Panc1 (cell line): ENCODE data around the gene SEMA4D. TPM values are rescaled to one million over a fixed set of nuclear protein-coding genes. Genes with fewer than 3 reads are reported as not detected.

ENCODE experiments used
- ATAC-seq: fragments of 200-7000 bp; cut with Tn5 transposase; 2 replicates; pipeline ENCODE4 v1.9.1; 2020; ENCODE audit warnings: mild to moderate bottlenecking, moderate library complexity
- BruUV-seq: library from RNA; stranded (reverse); fragments of 400-500 nt; replicated peaks from 2 replicates; lab custom pipeline; 2021; lab: Mats Ljungman, UMichigan
- CTCF ChIA-PET: fragments of 300-600 bp; sonication (Branson Sonifier 250); formaldehyde crosslinking; loops from one replicate; lab custom pipeline; 2022; ENCODE audit warnings: antibody characterized with exemption; lab: Charles Lee
- POLR2A ChIA-PET: fragments of 300-600 bp; sonication (Branson Sonifier 250); formaldehyde crosslinking; loops from one replicate; lab custom pipeline; 2022; ENCODE audit warnings: antibody characterized with exemption; lab: Charles Lee
- DNase-seq: peaks from one replicate; pipeline ENCODE4 v3.0.0-alpha.2; 2010; ENCODE audit warnings: low read depth, low spot score
- H3K27ac ChIP-seq: 2 replicates; pipeline ENCODE4 v1.5.1; 2011; ENCODE audit warnings: mild to moderate bottlenecking, low read length, inconsistent platforms
- H3K27me3 ChIP-seq: fragments of 200-500 bp; sonication (Bioruptor generic); 2 replicates; pipeline ENCODE4 v1.6.0; 2014; ENCODE audit warnings: low read length, inconsistent platforms; ENCODE audit not compliant: control insufficient read depth, insufficient read depth
- H3K36me3 ChIP-seq: fragments of 200-500 bp; sonication (Bioruptor generic); 2 replicates; pipeline ENCODE4 v1.5.1; 2014; ENCODE audit warnings: inconsistent platforms, mild to moderate bottlenecking, low read length, moderate library complexity; ENCODE audit not compliant: control insufficient read depth, insufficient read depth
- H3K4me1 ChIP-seq: 2 replicates; pipeline ENCODE4 v1.5.1; 2011; ENCODE audit warnings: inconsistent platforms, mild to moderate bottlenecking, low read length, moderate library complexity; ENCODE audit not compliant: control insufficient read depth, insufficient read depth
- H3K4me3 ChIP-seq, 2 experiments: 2 replicates each; pipeline ENCODE4 v1.5.1; 2011 to 2012; ENCODE audit warnings: low read depth in 2 of 2, low read length in 2 of 2, mild to moderate bottlenecking in 2 of 2, inconsistent platforms in 1 of 2, moderate library complexity in 1 of 2
- H3K9me3 ChIP-seq: fragments of 200-500 bp; sonication (Bioruptor generic); 2 replicates; pipeline ENCODE4 v1.5.1; 2014; ENCODE audit warnings: low read depth, mild to moderate bottlenecking, inconsistent platforms, low read length, moderate library complexity; ENCODE audit not compliant: control insufficient read depth, insufficient read depth
- POLR2AphosphoS5 ChIP-seq: IDR thresholded peaks from 2 replicates; pipeline ENCODE4 v1.6.1; 2012; ENCODE audit warnings: mild to moderate bottlenecking, low read depth, low read length, moderate library complexity
- SIN3A ChIP-seq: IDR thresholded peaks from 2 replicates; pipeline ENCODE4 v1.6.1; 2012; ENCODE audit warnings: low read depth, mild to moderate bottlenecking, low read length, moderate library complexity, borderline replicate concordance; ENCODE audit not compliant: insufficient read depth
- TCF7L2 ChIP-seq: IDR thresholded peaks from 2 replicates; pipeline ENCODE4 v1.6.1; 2011; ENCODE audit warnings: mild to moderate bottlenecking, low read depth, low read length, inconsistent platforms
- in situ Hi-C: cut with HindIII; loops from 2 replicates; pipeline ENCODE4 v1.10.0; 2016; ENCODE audit warnings: low sequenced_read_pairs, low pct_unique_long_range_greater_than_20kb
- intact Hi-C: fragments of 100-400 bp; cut with micrococcal nuclease; formaldehyde crosslinking; loops from one replicate; pipeline ENCODE4 v1.10.0; 2022; ENCODE audit not compliant: unreplicated experiment
- total RNA-seq: library from RNA; stranded (reverse); gene quantifications from one replicate; pipeline ENCODE4 v1.2.1, GENCODE V29; 2021; ENCODE audit not compliant: unreplicated experiment
- TF ChIP-seq, protein P1 (sequence below): fragments of 450-650 bp; IDR thresholded peaks from 2 replicates; pipeline ENCODE4 v1.5.1; 2017; ENCODE audit warnings: mild to moderate bottlenecking
- TF ChIP-seq, protein P2 (sequence below), 2 experiments: IDR thresholded peaks; 2 replicates each; pipeline ENCODE4 v1.6.1; 2011 to 2012; ENCODE audit warnings: low read depth in 2 of 2, control low read depth in 1 of 2, low read length in 1 of 2, mild to moderate bottlenecking in 1 of 2, moderate library complexity in 1 of 2; ENCODE audit not compliant: insufficient read depth in 1 of 2

Gene SEMA4D
- total RNA-seq, 1 experiment from 2014 or later = 6.5 TPM

DNA sequence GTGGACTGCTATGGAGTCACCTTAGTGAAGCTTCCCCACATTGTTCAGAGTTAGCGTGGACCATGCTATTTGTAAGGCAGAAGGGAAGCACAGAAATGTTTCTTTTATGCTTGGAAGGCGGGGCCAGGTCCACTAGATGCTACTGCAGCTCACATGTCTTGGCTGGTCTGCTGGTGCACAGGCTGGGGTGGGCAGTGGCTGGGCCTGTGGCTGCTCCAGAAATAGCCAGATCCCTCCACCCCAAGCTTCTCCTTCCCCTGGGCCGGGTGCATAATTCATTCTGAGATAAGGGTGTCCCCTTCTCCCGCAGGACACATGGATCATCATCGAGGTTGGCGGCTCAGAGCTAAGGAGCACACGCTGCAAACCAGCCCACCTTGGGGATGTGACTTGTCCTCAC lies 14.5 kb upstream of the SEMA4D start:
- no TSS peak for BruUV-seq
- TF ChIP-seq, protein P1, sequence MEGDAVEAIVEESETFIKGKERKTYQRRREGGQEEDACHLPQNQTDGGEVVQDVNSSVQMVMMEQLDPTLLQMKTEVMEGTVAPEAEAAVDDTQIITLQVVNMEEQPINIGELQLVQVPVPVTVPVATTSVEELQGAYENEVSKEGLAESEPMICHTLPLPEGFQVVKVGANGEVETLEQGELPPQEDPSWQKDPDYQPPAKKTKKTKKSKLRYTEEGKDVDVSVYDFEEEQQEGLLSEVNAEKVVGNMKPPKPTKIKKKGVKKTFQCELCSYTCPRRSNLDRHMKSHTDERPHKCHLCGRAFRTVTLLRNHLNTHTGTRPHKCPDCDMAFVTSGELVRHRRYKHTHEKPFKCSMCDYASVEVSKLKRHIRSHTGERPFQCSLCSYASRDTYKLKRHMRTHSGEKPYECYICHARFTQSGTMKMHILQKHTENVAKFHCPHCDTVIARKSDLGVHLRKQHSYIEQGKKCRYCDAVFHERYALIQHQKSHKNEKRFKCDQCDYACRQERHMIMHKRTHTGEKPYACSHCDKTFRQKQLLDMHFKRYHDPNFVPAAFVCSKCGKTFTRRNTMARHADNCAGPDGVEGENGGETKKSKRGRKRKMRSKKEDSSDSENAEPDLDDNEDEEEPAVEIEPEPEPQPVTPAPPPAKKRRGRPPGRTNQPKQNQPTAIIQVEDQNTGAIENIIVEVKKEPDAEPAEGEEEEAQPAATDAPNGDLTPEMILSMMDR = no peak
- TF ChIP-seq, protein P2, sequence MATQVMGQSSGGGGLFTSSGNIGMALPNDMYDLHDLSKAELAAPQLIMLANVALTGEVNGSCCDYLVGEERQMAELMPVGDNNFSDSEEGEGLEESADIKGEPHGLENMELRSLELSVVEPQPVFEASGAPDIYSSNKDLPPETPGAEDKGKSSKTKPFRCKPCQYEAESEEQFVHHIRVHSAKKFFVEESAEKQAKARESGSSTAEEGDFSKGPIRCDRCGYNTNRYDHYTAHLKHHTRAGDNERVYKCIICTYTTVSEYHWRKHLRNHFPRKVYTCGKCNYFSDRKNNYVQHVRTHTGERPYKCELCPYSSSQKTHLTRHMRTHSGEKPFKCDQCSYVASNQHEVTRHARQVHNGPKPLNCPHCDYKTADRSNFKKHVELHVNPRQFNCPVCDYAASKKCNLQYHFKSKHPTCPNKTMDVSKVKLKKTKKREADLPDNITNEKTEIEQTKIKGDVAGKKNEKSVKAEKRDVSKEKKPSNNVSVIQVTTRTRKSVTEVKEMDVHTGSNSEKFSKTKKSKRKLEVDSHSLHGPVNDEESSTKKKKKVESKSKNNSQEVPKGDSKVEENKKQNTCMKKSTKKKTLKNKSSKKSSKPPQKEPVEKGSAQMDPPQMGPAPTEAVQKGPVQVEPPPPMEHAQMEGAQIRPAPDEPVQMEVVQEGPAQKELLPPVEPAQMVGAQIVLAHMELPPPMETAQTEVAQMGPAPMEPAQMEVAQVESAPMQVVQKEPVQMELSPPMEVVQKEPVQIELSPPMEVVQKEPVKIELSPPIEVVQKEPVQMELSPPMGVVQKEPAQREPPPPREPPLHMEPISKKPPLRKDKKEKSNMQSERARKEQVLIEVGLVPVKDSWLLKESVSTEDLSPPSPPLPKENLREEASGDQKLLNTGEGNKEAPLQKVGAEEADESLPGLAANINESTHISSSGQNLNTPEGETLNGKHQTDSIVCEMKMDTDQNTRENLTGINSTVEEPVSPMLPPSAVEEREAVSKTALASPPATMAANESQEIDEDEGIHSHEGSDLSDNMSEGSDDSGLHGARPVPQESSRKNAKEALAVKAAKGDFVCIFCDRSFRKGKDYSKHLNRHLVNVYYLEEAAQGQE (IDR thresholded peaks at IDR 0.05; ENCODE audit: insufficient read depth in 1 of 2, low read depth in 2 of 2, low read length in 1 of 2) = no peak
- no peak for TF ChIP-seq TCF7L2
- TF ChIP-seq SIN3A = no peak
- TF ChIP-seq POLR2AphosphoS5 = no peak
- H3K36me3 ChIP-seq = no peaks in the 10 kb centered on the region
- no peak overlapping the region for H3K4me3 ChIP-seq
- ChIA-PET CTCF (no interaction called here), POLR2A (no interaction called here)
- DNase-seq (no peak), ATAC-seq (no peak)
- H3K27ac ChIP-seq = no peak overlapping the region
- intact Hi-C loops = no loop called here
- H3K27me3 ChIP-seq = no peaks in the 10 kb centered on the region
- in situ Hi-C loops = no loop called here
- H3K4me1 ChIP-seq = no peaks in the 10 kb centered on the region
- H3K9me3 ChIP-seq = no peaks in the 10 kb centered on the region

DNA sequence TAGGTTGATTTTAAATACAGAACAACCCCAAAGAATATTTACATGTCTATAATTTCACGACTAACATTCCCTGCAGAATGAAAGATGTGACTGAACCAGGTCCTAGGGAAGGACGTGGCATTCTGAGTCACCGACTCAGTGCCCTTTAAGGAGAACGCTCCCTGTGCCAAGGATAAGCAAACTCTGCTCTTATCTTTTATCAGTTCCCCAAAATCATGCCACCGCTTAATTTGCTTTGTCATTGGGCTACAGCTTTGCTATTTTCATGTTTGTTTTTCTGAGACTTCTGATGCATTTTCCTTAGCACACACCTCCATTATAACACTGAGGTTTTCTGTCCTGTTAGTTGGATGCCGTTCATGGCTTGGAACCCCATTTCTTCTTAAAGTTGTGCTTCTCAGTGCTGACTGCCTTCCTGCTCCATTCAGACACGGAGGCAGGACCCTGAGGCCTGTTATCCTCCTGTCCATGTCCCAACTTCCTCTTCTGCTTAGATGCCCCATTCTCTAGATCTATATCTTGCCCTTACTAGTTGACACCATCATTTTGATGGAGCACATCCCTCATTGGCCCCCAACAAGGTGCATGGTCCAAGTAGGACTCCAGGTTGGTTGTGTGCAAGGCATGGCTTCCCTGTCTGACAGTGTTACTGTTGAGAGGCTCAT lies 11.2 kb upstream of the SEMA4D start:
- DNase-seq = no peak
- H3K4me1 ChIP-seq = no peaks in the 10 kb centered on the region
- no peaks in the 10 kb centered on the region for H3K9me3 ChIP-seq
- H3K36me3 ChIP-seq = no peaks in the 10 kb centered on the region
- no peak for ATAC-seq
- H3K27ac ChIP-seq = no peak overlapping the region
- H3K27me3 ChIP-seq = no peaks in the 10 kb centered on the region
- intact Hi-C loops (no loop called here), in situ Hi-C loops (no loop called here)
- ChIA-PET POLR2A (no interaction called here), CTCF (no interaction called here)
- TF ChIP-seq, protein P1 = no peak
- TF ChIP-seq POLR2AphosphoS5 (no peak), SIN3A (no peak)
- no TSS peak for BruUV-seq
- no peak overlapping the region for H3K4me3 ChIP-seq
